HCT116 (cell line): ENCODE measurements around the gene MOB3C.

Experiments used
- EZH2 ChIP-seq: fragments of 200-600 bp; sonication (generic); IDR thresholded peaks from 2 replicates; pipeline ENCODE4 v1.6.1; 2017; ENCODE audit warnings: antibody characterized with exemption, mixed run types
- EZH2phosphoT487 ChIP-seq: fragments of 200-600 bp; IDR thresholded peaks from 2 replicates; pipeline ENCODE4 v1.6.1; 2018; ENCODE audit warnings: antibody characterized with exemption, borderline replicate concordance
- POLR2A ChIP-seq: IDR thresholded peaks from 2 replicates; pipeline ENCODE4 v1.7.0; 2011; ENCODE audit warnings: borderline replicate concordance; ENCODE audit not compliant: insufficient read depth, insufficient read length; ENCODE audit errors: extremely low read depth
- RAD21 ChIP-seq: IDR thresholded peaks from 2 replicates; pipeline ENCODE4 v1.6.1; 2012; ENCODE audit warnings: low read depth, mild to moderate bottlenecking
- TCF7L2 ChIP-seq: IDR thresholded peaks from 2 replicates; pipeline ENCODE4 v1.7.0; 2011; ENCODE audit warnings: borderline replicate concordance, inconsistent platforms; ENCODE audit not compliant: insufficient read depth, insufficient read length; ENCODE audit errors: extremely low read depth
- ZNF274 ChIP-seq: fragments of 200-500 bp; sonication (Bioruptor generic); IDR thresholded peaks from 2 replicates; pipeline ENCODE4 v1.6.1; 2014; ENCODE audit warnings: mild to moderate bottlenecking, low read depth, low read length, inconsistent platforms
- TF ChIP-seq, protein P1 (sequence below), 3 experiments: fragments of 200-600 bp in 1 of 3; sonication (generic) in 1 of 3; IDR thresholded peaks in 2 of 3; conservative IDR thresholded peaks in 1 of 3; 2 replicates each; pipeline ENCODE4 v1.5.1; 2012 to 2017; ENCODE audit warnings: low read depth in 2 of 3, low read length in 2 of 3, antibody characterized with exemption in 1 of 3, borderline replicate concordance in 1 of 3, control low read depth in 1 of 3, mild to moderate bottlenecking in 1 of 3, mixed read lengths in 1 of 3, mixed run types in 1 of 3, moderate library complexity in 1 of 3; ENCODE audit not compliant: insufficient read depth in 1 of 3
- TF ChIP-seq, protein P2 (sequence below): IDR thresholded peaks from 2 replicates; pipeline ENCODE4 v1.6.1; 2012

DNA sequence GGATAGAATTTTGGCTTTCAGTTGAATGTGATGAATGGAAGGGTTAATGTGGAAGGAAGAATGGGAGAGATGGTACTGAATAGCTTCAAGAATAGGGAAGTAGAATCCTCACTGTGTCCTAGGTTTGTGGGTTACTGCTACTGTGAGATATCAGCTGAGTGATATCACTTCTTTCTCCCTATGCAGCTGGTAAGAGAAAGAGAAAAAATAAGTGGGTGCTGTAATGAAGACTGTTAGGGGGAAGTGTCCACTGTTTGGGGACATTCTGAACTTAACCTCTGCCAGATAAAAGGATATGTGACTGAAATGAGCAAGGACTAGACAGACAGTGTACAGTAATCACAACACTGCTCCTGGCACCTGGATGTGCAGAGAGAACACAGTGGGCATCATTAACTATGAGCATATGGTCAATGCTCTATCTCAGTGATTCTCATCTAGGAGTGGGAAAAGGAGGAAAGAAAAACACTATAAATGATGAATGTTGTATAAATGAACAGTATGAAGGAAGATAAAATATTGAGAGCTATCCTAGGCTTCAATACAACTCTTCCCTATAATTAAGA, 25.6 kb upstream of the MOB3C start:
- TF ChIP-seq RAD21: no peak
- TF ChIP-seq, protein P1, sequence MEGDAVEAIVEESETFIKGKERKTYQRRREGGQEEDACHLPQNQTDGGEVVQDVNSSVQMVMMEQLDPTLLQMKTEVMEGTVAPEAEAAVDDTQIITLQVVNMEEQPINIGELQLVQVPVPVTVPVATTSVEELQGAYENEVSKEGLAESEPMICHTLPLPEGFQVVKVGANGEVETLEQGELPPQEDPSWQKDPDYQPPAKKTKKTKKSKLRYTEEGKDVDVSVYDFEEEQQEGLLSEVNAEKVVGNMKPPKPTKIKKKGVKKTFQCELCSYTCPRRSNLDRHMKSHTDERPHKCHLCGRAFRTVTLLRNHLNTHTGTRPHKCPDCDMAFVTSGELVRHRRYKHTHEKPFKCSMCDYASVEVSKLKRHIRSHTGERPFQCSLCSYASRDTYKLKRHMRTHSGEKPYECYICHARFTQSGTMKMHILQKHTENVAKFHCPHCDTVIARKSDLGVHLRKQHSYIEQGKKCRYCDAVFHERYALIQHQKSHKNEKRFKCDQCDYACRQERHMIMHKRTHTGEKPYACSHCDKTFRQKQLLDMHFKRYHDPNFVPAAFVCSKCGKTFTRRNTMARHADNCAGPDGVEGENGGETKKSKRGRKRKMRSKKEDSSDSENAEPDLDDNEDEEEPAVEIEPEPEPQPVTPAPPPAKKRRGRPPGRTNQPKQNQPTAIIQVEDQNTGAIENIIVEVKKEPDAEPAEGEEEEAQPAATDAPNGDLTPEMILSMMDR (IDR thresholded peaks at IDR 0.05 in 2 of 3, conservative IDR thresholded peaks at IDR 0.05 in 1 of 3; ENCODE audit: borderline replicate concordance in 1 of 3, insufficient read depth in 1 of 3, low read depth in 2 of 3, low read length in 2 of 3): no peak
- no peak for TF ChIP-seq POLR2A
- TF ChIP-seq EZH2phosphoT487: no peak
- TF ChIP-seq ZNF274: no peak
- no peak for TF ChIP-seq EZH2
- TF ChIP-seq, protein P2, sequence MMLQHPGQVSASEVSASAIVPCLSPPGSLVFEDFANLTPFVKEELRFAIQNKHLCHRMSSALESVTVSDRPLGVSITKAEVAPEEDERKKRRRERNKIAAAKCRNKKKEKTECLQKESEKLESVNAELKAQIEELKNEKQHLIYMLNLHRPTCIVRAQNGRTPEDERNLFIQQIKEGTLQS: no peak
- no peak for TF ChIP-seq TCF7L2
